BJ (cell line): ENCODE measurements around the gene DTNA. TPM values are rescaled to one million over a fixed set of nuclear protein-coding genes. Genes with fewer than 3 reads are reported as not detected.
"Not testable (repeated sequence)": the region's sequence is repeated elsewhere in the genome, so short reads cannot be mapped to it uniquely, and the experiment has no call there.

Experiments used
- CTCF ChIA-PET: fragments of 350-600 bp; formaldehyde crosslinking; extraction: SDS; loops from one replicate; lab custom pipeline; 2021; ENCODE audit warnings: antibody characterized with exemption, inconsistent platforms; lab: Yijun Ruan, JAX
- POLR2A ChIA-PET: fragments of 300-600 bp; sonication (Branson Sonifier 250); formaldehyde crosslinking; extraction: SDS; loops from one replicate; lab custom pipeline; 2021; ENCODE audit warnings: antibody characterized with exemption; lab: Charles Lee
- DNase-seq: peaks from one replicate; pipeline ENCODE4 v3.0.0-alpha.2; 2011; ENCODE audit warnings: low read depth
- H3K27me3 ChIP-seq: 2 replicates; pipeline ENCODE4 v1.6.0; 2011; ENCODE audit warnings: low read length; ENCODE audit not compliant: control insufficient read depth, insufficient read depth
- H3K36me3 ChIP-seq: 2 replicates; pipeline ENCODE4 v1.5.1; 2011; ENCODE audit warnings: low read length; ENCODE audit not compliant: control insufficient read depth, insufficient read depth
- H3K4me3 ChIP-seq: 2 replicates; pipeline ENCODE4 v1.5.1; 2011; ENCODE audit warnings: low read depth, mild to moderate bottlenecking, control low read depth, low read length
- polyA plus RNA-seq: library from polyadenylated mRNA; depleted of rRNA; stranded (reverse); fragments of >200 nt; gene quantifications from 2 replicates; pipeline ENCODE4 v1.2.3, GENCODE V29; 2011
- TF ChIP-seq, protein P1 (sequence below): IDR thresholded peaks from 2 replicates; pipeline ENCODE4 v1.5.1; 2011; ENCODE audit warnings: low read depth, mild to moderate bottlenecking, control low read depth, inconsistent platforms, low read length, moderate library complexity; ENCODE audit not compliant: insufficient read depth

The DTNA gene
- polyA plus RNA-seq, 1 experiment = 4.9 TPM

DNA sequence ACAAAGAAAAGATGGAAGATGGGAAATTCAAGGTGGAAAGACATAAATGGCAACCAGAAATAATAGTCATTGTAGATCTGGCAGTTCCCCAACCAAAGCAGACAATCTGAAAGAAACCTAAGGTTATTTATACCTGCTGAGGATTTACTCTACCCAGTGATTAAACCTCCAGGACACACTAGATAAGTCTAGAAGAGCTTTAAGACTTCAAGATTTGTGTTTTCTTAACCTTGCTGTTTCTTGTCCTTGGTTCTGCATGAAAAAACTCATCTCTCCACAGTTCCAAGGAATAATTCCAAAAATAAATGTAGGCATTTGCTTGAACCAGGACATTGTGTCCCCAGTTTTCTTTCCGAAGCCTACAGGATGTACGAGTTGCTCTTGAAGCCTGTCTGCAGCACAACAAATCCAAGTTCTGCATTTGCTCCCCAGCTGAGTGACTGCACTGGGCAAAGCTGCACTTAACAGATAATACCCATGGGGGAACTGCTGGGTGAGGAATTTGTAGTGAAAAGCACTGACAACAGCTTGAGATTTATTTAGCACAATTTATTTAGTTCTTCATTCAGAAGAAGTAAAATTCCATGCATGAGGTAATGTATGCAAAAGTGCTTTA, 19.8 kb downstream of the DTNA start:
- DNase-seq = no peak
- POLR2A ChIA-PET = no interaction called here
- CTCF ChIA-PET = interaction anchor here (0.9 to 3.2 kb wide), 9 partner anchors 9 to 69 kb away, joined by 3 to 23 read pairs (median 4); no protein-coding TSS in a partner anchor
- Histone ChIP-seq H3K4me3 (no peak overlapping the region), H3K27me3 (no peaks in the 10 kb centered on the region), H3K36me3 (no peaks in the 10 kb centered on the region)
- TF ChIP-seq, protein P1, sequence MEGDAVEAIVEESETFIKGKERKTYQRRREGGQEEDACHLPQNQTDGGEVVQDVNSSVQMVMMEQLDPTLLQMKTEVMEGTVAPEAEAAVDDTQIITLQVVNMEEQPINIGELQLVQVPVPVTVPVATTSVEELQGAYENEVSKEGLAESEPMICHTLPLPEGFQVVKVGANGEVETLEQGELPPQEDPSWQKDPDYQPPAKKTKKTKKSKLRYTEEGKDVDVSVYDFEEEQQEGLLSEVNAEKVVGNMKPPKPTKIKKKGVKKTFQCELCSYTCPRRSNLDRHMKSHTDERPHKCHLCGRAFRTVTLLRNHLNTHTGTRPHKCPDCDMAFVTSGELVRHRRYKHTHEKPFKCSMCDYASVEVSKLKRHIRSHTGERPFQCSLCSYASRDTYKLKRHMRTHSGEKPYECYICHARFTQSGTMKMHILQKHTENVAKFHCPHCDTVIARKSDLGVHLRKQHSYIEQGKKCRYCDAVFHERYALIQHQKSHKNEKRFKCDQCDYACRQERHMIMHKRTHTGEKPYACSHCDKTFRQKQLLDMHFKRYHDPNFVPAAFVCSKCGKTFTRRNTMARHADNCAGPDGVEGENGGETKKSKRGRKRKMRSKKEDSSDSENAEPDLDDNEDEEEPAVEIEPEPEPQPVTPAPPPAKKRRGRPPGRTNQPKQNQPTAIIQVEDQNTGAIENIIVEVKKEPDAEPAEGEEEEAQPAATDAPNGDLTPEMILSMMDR = no peak

GRCh38 chr18:34730774-34731173, 20.7 kb downstream of the DTNA start:
- Histone ChIP-seq H3K36me3 (no peaks in the 10 kb centered on the region), H3K4me3 (no peak overlapping the region), H3K27me3 (no peaks in the 10 kb centered on the region)
- ChIA-PET POLR2A (no interaction called here), CTCF (interaction anchor here (1.0 to 3.2 kb wide), 5 partner anchors 11 to 69 kb away, joined by 3 to 23 read pairs (median 6); no protein-coding TSS in a partner anchor)
- DNase-seq = no peak
- TF ChIP-seq, protein P1 = no peak

DNA sequence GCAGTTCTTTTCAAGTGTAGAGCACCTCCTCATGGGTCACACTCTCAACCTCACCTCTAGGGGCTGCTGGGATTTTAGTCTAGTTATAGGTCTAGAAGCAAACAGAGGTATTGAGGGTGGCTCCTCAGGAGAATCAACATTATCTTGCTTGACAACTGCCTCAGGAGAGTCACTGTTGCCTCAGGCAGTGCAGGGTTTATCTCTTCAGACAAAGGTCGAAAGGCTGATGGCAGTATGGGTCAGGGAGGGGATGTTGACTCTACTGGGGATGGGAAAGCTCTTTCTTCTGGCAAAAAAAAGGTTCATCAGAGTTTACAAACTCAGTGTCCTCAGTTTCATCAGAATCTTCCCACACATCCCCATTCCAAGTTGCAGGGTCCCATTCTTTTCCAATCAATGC, 24.0 kb downstream of the DTNA start:
- H3K4me3 ChIP-seq = no peak overlapping the region
- CTCF ChIA-PET = interaction anchor here (0.8 to 2.5 kb wide), 2 partner anchors 31 to 72 kb away, joined by 6 to 7 read pairs; no protein-coding TSS in a partner anchor
- TF ChIP-seq, protein P1 = no peak

GRCh38 chr18:34734526-34734925, 24.4 kb downstream of the DTNA start:
- H3K27me3 ChIP-seq, H3K36me3 ChIP-seq, H3K4me3 ChIP-seq, POLR2A ChIA-PET, DNase-seq: not testable (repeated sequence)
- CTCF ChIA-PET = interaction anchor here (2.5 kb wide), 1 partner anchor 73 kb away, joined by 7 read pairs; no protein-coding TSS in a partner anchor

More for the DNA sequence above, 24.0 kb downstream of the DTNA start:
- H3K36me3 ChIP-seq = no peaks in the 10 kb centered on the region
- no peak for DNase-seq
- POLR2A ChIA-PET = no interaction called here
- no peaks in the 10 kb centered on the region for H3K27me3 ChIP-seq

GRCh38 chr18:34738175-34738894, 28.2 kb downstream of the DTNA start:
- Histone ChIP-seq H3K4me3 (no peak overlapping the region), H3K36me3 (no peaks in the 10 kb centered on the region), H3K27me3 (no peaks in the 10 kb centered on the region; the same call in 1 of the 2 replicates)
- POLR2A ChIA-PET = no interaction called here
- CTCF ChIA-PET = interaction anchor here (1.8 kb wide), 1 partner anchor 9 kb away, joined by 13 read pairs; no protein-coding TSS in a partner anchor
- DNase-seq = no peak
- TF ChIP-seq, protein P1 = no peak
